Neural progenitor cell (in vitro differentiated cells): ENCODE data around the gene MRGPRX3.

Experiments used
- EZH2 ChIP-seq: fragments of 200-600 bp; sonication (generic); IDR thresholded peaks from 2 replicates; pipeline ENCODE4 v1.6.1; 2017; ENCODE audit warnings: antibody characterized with exemption, mild to moderate bottlenecking, moderate library complexity
- EZH2phosphoT487 ChIP-seq: fragments of 200-600 bp; sonication (generic); IDR thresholded peaks from 2 replicates; pipeline ENCODE4 v1.6.1; 2017; ENCODE audit warnings: antibody characterized with exemption
- TF ChIP-seq, protein P1 (sequence below): fragments of 200-600 bp; sonication (generic); IDR thresholded peaks from 2 replicates; pipeline ENCODE4 v1.5.1; 2017; ENCODE audit warnings: antibody characterized with exemption, mild to moderate bottlenecking

DNA sequence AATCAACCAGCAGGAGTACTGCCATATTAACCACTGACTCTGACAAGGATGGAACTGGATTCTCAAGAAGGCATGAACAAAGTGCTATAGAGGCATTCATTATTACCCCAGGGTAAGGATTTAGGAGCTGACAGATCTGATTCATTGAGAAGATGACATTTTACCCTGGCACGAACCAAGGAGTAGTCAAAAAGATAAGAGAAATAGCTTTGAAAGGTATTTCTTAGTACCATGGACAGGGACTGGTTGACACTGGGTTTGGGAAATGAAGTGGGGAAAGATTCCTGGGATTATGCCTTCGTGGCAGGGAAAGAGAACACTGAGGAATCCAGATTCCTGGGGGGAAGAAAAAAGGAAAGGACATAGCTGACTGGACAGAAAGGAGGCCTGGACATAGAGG, 21.4 kb upstream of the MRGPRX3 start:
- TF ChIP-seq, protein P1, sequence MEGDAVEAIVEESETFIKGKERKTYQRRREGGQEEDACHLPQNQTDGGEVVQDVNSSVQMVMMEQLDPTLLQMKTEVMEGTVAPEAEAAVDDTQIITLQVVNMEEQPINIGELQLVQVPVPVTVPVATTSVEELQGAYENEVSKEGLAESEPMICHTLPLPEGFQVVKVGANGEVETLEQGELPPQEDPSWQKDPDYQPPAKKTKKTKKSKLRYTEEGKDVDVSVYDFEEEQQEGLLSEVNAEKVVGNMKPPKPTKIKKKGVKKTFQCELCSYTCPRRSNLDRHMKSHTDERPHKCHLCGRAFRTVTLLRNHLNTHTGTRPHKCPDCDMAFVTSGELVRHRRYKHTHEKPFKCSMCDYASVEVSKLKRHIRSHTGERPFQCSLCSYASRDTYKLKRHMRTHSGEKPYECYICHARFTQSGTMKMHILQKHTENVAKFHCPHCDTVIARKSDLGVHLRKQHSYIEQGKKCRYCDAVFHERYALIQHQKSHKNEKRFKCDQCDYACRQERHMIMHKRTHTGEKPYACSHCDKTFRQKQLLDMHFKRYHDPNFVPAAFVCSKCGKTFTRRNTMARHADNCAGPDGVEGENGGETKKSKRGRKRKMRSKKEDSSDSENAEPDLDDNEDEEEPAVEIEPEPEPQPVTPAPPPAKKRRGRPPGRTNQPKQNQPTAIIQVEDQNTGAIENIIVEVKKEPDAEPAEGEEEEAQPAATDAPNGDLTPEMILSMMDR = no peak
- TF ChIP-seq EZH2 (no peak), EZH2phosphoT487 (no peak)
